Type B pancreatic cell (in vitro differentiated cells): Measurements from ENCODE around the gene FAM187B. TPM values are rescaled to one million over a fixed set of nuclear protein-coding genes. Genes with fewer than 3 reads are reported as not detected.

ENCODE experiments used
- DNase-seq: peaks from one replicate; pipeline ENCODE4 v3.0.0; 2021; ENCODE audit warnings: mixed read lengths; ENCODE audit not compliant: unreplicated experiment; ENCODE audit errors: extremely low spot score
- H3K27ac Mint-ChIP-seq: 2 replicates; pipeline ENCODE4 v1.8.0; 2021; ENCODE audit warnings: mild to moderate bottlenecking, mixed read lengths
- H3K27me3 Mint-ChIP-seq: 2 replicates; pipeline ENCODE4 v1.8.0; 2021; ENCODE audit warnings: mixed read lengths
- H3K36me3 Mint-ChIP-seq: 2 replicates; pipeline ENCODE4 v1.8.0; 2021; ENCODE audit warnings: mixed read lengths
- H3K4me1 Mint-ChIP-seq: one replicate; pipeline ENCODE4 v1.8.0; 2021; ENCODE audit warnings: mixed read lengths; ENCODE audit not compliant: unreplicated experiment
- H3K4me3 Mint-ChIP-seq: 2 replicates; pipeline ENCODE4 v1.8.0; 2021; ENCODE audit warnings: mild to moderate bottlenecking, mixed read lengths
- H3K9me3 Mint-ChIP-seq: 2 replicates; pipeline ENCODE4 v1.8.0; 2021; ENCODE audit warnings: mixed read lengths
- total RNA-seq: library from RNA; stranded (reverse); gene quantifications from 2 replicates; pipeline ENCODE4 v1.2.1, GENCODE V29; 2021; ENCODE audit warnings: low replicate concordance
- TF ChIP-seq, protein P1 (sequence below): fragments of 200-600 bp; sonication (generic); conservative IDR thresholded peaks from 2 replicates; pipeline ENCODE4 v1.5.0; 2021; ENCODE audit warnings: antibody characterized with exemption, mild to moderate bottlenecking

Gene FAM187B
- total RNA-seq, 1 donor from 2014 or later = not detected

GRCh38 chr19:35216833-35217648 is 11.5 kb downstream of the FAM187B start:
- DNase-seq = no peak
- TF ChIP-seq, protein P1, sequence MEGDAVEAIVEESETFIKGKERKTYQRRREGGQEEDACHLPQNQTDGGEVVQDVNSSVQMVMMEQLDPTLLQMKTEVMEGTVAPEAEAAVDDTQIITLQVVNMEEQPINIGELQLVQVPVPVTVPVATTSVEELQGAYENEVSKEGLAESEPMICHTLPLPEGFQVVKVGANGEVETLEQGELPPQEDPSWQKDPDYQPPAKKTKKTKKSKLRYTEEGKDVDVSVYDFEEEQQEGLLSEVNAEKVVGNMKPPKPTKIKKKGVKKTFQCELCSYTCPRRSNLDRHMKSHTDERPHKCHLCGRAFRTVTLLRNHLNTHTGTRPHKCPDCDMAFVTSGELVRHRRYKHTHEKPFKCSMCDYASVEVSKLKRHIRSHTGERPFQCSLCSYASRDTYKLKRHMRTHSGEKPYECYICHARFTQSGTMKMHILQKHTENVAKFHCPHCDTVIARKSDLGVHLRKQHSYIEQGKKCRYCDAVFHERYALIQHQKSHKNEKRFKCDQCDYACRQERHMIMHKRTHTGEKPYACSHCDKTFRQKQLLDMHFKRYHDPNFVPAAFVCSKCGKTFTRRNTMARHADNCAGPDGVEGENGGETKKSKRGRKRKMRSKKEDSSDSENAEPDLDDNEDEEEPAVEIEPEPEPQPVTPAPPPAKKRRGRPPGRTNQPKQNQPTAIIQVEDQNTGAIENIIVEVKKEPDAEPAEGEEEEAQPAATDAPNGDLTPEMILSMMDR = no peak
- Mint-ChIP-seq H3K27me3 (no peaks in the 10 kb centered on the region), H3K4me3 (no peak overlapping the region), H3K9me3 (peaks cover 5% of the 10 kb centered on the region), H3K36me3 (no peaks in the 10 kb centered on the region), H3K27ac (no peak overlapping the region), H3K4me1 (no peaks in the 10 kb centered on the region)

GRCh38 chr19:35216016-35216832 is 12.3 kb downstream of the FAM187B start:
- Mint-ChIP-seq H3K36me3 (no peaks in the 10 kb centered on the region), H3K4me3 (no peak overlapping the region), H3K9me3 (peaks cover 5% of the 10 kb centered on the region), H3K27ac (no peak overlapping the region), H3K4me1 (no peaks in the 10 kb centered on the region), H3K27me3 (no peaks in the 10 kb centered on the region)
- no peak for DNase-seq
- TF ChIP-seq, protein P1 = no peak

DNA sequence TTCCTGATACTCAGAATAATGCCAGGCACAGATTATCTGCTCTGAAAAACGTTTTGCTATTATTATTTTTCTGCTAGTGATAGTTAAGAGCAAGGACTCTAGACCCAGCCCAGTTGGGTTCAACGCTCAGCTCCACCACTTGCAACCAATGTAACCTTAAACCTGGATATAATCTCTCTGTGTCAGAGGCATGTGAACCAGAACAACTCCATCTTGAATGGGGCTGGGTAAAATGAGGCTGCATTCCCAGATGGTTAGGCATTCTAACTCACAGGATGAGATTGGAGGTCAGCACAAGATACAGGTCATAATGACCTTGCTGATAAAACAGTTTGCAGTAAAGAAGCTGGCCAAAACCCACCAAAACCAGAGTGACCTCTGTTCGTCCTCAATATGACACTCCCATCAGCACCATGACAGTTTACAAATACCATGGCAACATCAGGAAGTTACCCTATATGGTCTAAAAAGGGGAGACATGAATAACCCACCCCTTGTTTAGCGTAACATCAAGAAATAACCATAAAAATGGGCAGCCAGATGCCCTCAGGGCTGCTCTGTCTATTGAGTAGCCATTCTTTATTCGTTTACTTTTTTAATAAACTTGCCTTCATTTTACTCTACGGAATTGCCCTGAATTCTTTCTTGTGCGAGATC is 13.6 kb downstream of the FAM187B start:
- Mint-ChIP-seq H3K9me3 (peaks cover 5% of the 10 kb centered on the region), H3K4me3 (no peak overlapping the region), H3K27me3 (no peaks in the 10 kb centered on the region), H3K36me3 (no peaks in the 10 kb centered on the region), H3K27ac (no peak overlapping the region), H3K4me1 (no peaks in the 10 kb centered on the region)
- no peak for DNase-seq
- TF ChIP-seq, protein P1 = no peak

- Mint-ChIP-seq H3K4me1 (no peaks in the 10 kb centered on the region), H3K36me3 (no peaks in the 10 kb centered on the region), H3K27ac (peak overlapping the region; percentile 48), H3K27me3 (no peaks in the 10 kb centered on the region), H3K4me3 (no peak overlapping the region), H3K9me3 (no peaks in the 10 kb centered on the region)
- DNase-seq = no peak
- TF ChIP-seq, protein P1 = no peak
These were observed 14.6 kb downstream of the FAM187B start for GRCh38 chr19:35213663-35214632.

- H3K4me3 Mint-ChIP-seq = no peak overlapping the region
- no peak overlapping the region for H3K27ac Mint-ChIP-seq
- no peak for DNase-seq
- no peaks in the 10 kb centered on the region for H3K4me1 Mint-ChIP-seq
- TF ChIP-seq, protein P1 = no peak
- H3K27me3 Mint-ChIP-seq = no peaks in the 10 kb centered on the region
- H3K9me3 Mint-ChIP-seq = no peaks in the 10 kb centered on the region
- H3K36me3 Mint-ChIP-seq = no peaks in the 10 kb centered on the region
These were observed 16.3 kb downstream of the FAM187B start for GRCh38 chr19:35212241-35212640.
